Measurements from ENCODE around the gene CD82.

CD82 gene

GRCh38 chr11:44595964-44596381 lies 30.5 kb downstream of the CD82 start:
- no peaks in the 10 kb centered on the region for H3K9me3 ChIP-seq (ENCODE audit: insufficient read depth, low read length)
- H3K4me3 ChIP-seq (ENCODE audit: insufficient read depth, low read length, poor library complexity, severe bottlenecking), result no peak overlapping the region
- no peaks in the 10 kb centered on the region for H3K36me3 ChIP-seq (ENCODE audit: low read length)
- no peaks in the 10 kb centered on the region for H3K79me2 ChIP-seq (ENCODE audit: insufficient read depth, low read length)
- H3K9ac ChIP-seq (ENCODE audit: low read length), result no peak overlapping the region
- no peaks in the 10 kb centered on the region for H3F3A ChIP-seq (ENCODE audit: insufficient read depth)
- H3K9me2 ChIP-seq (replicated peaks; ENCODE audit: insufficient read depth, low read length), result no peaks in the 10 kb centered on the region
- H3K4me2 ChIP-seq (ENCODE audit: low read depth, low read length, poor library complexity, severe bottlenecking), result no peak overlapping the region
- no peak overlapping the region for H2AFZ ChIP-seq (ENCODE audit: low read depth, low read length, severe bottlenecking)
- H3K27ac ChIP-seq (ENCODE audit: low read depth, low read length), result no peak overlapping the region
- TF ChIP-seq EZH2phosphoT487 (conservative IDR thresholded peaks at IDR 0.05; ENCODE audit: low read length) (no peak), CTCF (IDR thresholded peaks at IDR 0.05; ENCODE audit: insufficient read depth, low read length, poor library complexity, severe bottlenecking) (no peak)
- H4K20me1 ChIP-seq (ENCODE audit: low read depth, low read length), result no peaks in the 10 kb centered on the region
- H3K27me3 ChIP-seq (ENCODE audit: low read length), result no peaks in the 10 kb centered on the region

GRCh38 chr11:44596525-44597276 lies 31.2 kb downstream of the CD82 start:
- Histone ChIP-seq H3F3A (ENCODE audit: insufficient read depth) (no peaks in the 10 kb centered on the region), H3K9me2 (replicated peaks; ENCODE audit: insufficient read depth, low read length) (no peaks in the 10 kb centered on the region), H3K27ac (ENCODE audit: low read depth, low read length) (peak overlapping the region; percentile 2; the same call in 1 of the 2 replicates), H3K4me3 (ENCODE audit: insufficient read depth, low read length, poor library complexity, severe bottlenecking) (no peak overlapping the region), H3K27me3 (ENCODE audit: low read length) (no peaks in the 10 kb centered on the region), H3K79me2 (ENCODE audit: insufficient read depth, low read length) (no peaks in the 10 kb centered on the region), H2AFZ (ENCODE audit: low read depth, low read length, severe bottlenecking) (no peak overlapping the region), H3K4me2 (ENCODE audit: low read depth, low read length, poor library complexity, severe bottlenecking) (no peak overlapping the region), H4K20me1 (ENCODE audit: low read depth, low read length) (no peaks in the 10 kb centered on the region), H3K9me3 (ENCODE audit: insufficient read depth, low read length) (no peaks in the 10 kb centered on the region), H3K9ac (ENCODE audit: low read length) (peak overlapping the region; percentile 21; the same call in 1 of the 2 replicates), H3K36me3 (ENCODE audit: low read length) (no peaks in the 10 kb centered on the region)
- TF ChIP-seq EZH2phosphoT487 (conservative IDR thresholded peaks at IDR 0.05; ENCODE audit: low read length), result no peak
- no peak for TF ChIP-seq CTCF (IDR thresholded peaks at IDR 0.05; ENCODE audit: insufficient read depth, low read length, poor library complexity, severe bottlenecking)

- no peaks in the 10 kb centered on the region for H3K9me3 ChIP-seq (ENCODE audit: insufficient read depth, low read length)
- H3K27me3 ChIP-seq (ENCODE audit: low read length), result no peaks in the 10 kb centered on the region
- TF ChIP-seq CTCF (IDR thresholded peaks at IDR 0.05; ENCODE audit: insufficient read depth, low read length, poor library complexity, severe bottlenecking) (no peak), EZH2phosphoT487 (conservative IDR thresholded peaks at IDR 0.05; ENCODE audit: low read length) (no peak)
- H3K79me2 ChIP-seq (ENCODE audit: insufficient read depth, low read length), result no peaks in the 10 kb centered on the region
- H4K20me1 ChIP-seq (ENCODE audit: low read depth, low read length), result no peaks in the 10 kb centered on the region
- no peaks in the 10 kb centered on the region for H3K36me3 ChIP-seq (ENCODE audit: low read length)
- H3K27ac ChIP-seq (ENCODE audit: low read depth, low read length), result peak overlapping the region; percentile 30
- H3K4me2 ChIP-seq (ENCODE audit: low read depth, low read length, poor library complexity, severe bottlenecking), result no peak overlapping the region
- H2AFZ ChIP-seq (ENCODE audit: low read depth, low read length, severe bottlenecking), result no peak overlapping the region
- no peaks in the 10 kb centered on the region for H3K9me2 ChIP-seq (replicated peaks; ENCODE audit: insufficient read depth, low read length)
- H3K9ac ChIP-seq (ENCODE audit: low read length), result peak overlapping the region; percentile 21; the same call in 1 of the 2 replicates
- no peak overlapping the region for H3K4me3 ChIP-seq (ENCODE audit: insufficient read depth, low read length, poor library complexity, severe bottlenecking)
- peaks cover 7% of the 10 kb centered on the region; the same call in 1 of the 2 replicates for H3F3A ChIP-seq (ENCODE audit: insufficient read depth)
Measured at GRCh38 chr11:44597358-44598012, 32.0 kb downstream of the CD82 start.

All from SU-DHL-6 (cell line).